Bronchial epithelial cell (primary cell): Measurements from ENCODE around the gene TNNC2. TPM values are rescaled to one million over a fixed set of nuclear protein-coding genes. Genes with fewer than 3 reads are reported as not detected.

Experiments used
- DNase-seq: peaks from one replicate; pipeline ENCODE4 v3.0.0-alpha.2; 2010; ENCODE audit warnings: low read depth
- FAIRE-seq: peaks from 2 replicates; lab custom pipeline; 2011; peaks lifted over from hg19 to GRCh38; lab: Jason Lieb, UNC
- H3K27me3 ChIP-seq: 2 replicates; pipeline ENCODE4 v1.5.1; 2011; ENCODE audit warnings: low read length; ENCODE audit not compliant: control insufficient read depth, insufficient read depth
- H3K36me3 ChIP-seq: 2 replicates; pipeline ENCODE4 v1.5.1; 2011; ENCODE audit warnings: low read length; ENCODE audit not compliant: control insufficient read depth, insufficient read depth
- H3K4me3 ChIP-seq: 2 replicates; pipeline ENCODE4 v1.5.1; 2011; ENCODE audit warnings: mild to moderate bottlenecking, low read depth, low read length, control low read depth
- CTCF ChIP-seq: IDR thresholded peaks from 2 replicates; pipeline ENCODE4 v1.5.1; 2011; ENCODE audit warnings: mild to moderate bottlenecking, moderate library complexity, low read length, control low read depth, inconsistent platforms; ENCODE audit not compliant: insufficient read depth, severe bottlenecking
- total RNA-seq: library from RNA; depleted of rRNA; stranded (reverse); fragments of >200 nt; gene quantifications from 2 replicates; pipeline ENCODE4 v1.2.1, GENCODE V29; 2014

Gene TNNC2
- total RNA-seq, 1 donor from 2014 or later = not detected

- FAIRE-seq (no peak), DNase-seq (no peak)
- TF ChIP-seq CTCF = no peak
Measured at GRCh38 chr20:45867136-45867818, 40.2 kb upstream of the TNNC2 start.

GRCh38 chr20:45866454-45866853 is 39.3 kb upstream of the TNNC2 start:
- Histone ChIP-seq H3K27me3 (no peaks in the 10 kb centered on the region), H3K4me3 (no peak overlapping the region), H3K36me3 (no peaks in the 10 kb centered on the region)
- DNase-seq (no peak), FAIRE-seq (no peak)
- TF ChIP-seq CTCF = no peak

More at GRCh38 chr20:45867136-45867818, 40.2 kb upstream of the TNNC2 start:
- H3K4me3 ChIP-seq = no peak overlapping the region
- no peaks in the 10 kb centered on the region for H3K27me3 ChIP-seq
- no peaks in the 10 kb centered on the region for H3K36me3 ChIP-seq

GRCh38 chr20:45863543-45864470 is 36.7 kb upstream of the TNNC2 start:
- no peak overlapping the region for H3K4me3 ChIP-seq
- FAIRE-seq (no peak), DNase-seq (no peak)
- no peaks in the 10 kb centered on the region for H3K36me3 ChIP-seq
- TF ChIP-seq CTCF = no peak
- H3K27me3 ChIP-seq = no peaks in the 10 kb centered on the region

- Histone ChIP-seq H3K4me3 (no peak overlapping the region), H3K27me3 (no peaks in the 10 kb centered on the region), H3K36me3 (no peaks in the 10 kb centered on the region)
- TF ChIP-seq CTCF = no peak
- FAIRE-seq = no peak
- no peak for DNase-seq
Measured at GRCh38 chr20:45861221-45862075, 34.3 kb upstream of the TNNC2 start.

GRCh38 chr20:45860560-45861220 is 33.6 kb upstream of the TNNC2 start:
- Histone ChIP-seq H3K36me3 (no peaks in the 10 kb centered on the region), H3K27me3 (no peaks in the 10 kb centered on the region), H3K4me3 (no peak overlapping the region)
- FAIRE-seq (no peak), DNase-seq (peak; percentile 20)
- no peak for TF ChIP-seq CTCF
